ENCODE measurements around the gene VAV2.

DNA sequence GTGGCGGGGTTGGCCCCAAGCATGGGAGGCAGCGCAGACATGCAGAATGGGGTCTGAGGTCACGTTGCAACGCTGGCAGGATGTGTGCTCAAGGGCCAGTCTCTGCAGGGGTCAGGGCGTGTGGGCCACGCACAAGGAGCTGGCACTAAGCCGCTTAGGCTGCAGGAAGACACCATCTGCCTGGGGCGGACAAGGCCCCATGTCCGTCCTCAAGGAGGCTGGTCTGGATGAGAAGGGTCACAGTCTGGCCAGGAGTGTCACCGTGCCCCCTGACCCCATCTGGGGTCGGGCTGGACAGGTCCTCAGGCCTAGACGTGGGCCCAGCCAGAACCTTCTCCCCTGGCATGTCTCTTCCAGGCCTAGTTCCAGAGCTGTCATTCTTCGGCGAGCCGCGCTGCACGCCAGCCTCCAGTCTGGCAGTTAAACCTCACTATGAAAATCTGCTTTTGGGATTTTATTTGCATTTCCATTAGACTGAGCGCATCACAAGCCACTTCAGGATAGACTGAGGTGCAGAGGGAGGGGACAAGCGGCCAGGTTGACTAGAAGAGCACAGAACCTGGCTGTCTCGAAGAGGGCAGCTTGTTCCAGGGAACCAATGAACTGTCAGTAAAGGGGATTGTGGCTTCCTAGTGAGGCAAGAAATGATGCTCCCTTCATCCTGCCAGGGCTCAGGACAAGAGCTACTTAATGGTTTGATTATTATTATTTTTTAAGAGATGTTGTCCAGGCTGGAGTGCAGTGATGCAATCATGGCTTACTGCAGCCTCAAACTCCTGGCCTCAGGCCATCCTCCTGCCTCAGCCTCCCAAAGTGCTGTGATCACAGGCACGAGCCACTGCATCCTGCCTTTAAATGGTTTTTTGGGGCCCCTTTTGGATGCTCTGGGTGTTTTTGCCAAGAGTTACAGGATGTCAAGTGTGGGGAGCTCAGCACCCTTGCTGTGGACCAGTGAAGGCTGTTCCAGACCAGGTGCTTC lies 37.4 kb upstream of the VAV2 start:
- no peak for TF ChIP-seq POLR2A (IDR thresholded peaks at IDR 0.05)
- TF ChIP-seq, protein P1, sequence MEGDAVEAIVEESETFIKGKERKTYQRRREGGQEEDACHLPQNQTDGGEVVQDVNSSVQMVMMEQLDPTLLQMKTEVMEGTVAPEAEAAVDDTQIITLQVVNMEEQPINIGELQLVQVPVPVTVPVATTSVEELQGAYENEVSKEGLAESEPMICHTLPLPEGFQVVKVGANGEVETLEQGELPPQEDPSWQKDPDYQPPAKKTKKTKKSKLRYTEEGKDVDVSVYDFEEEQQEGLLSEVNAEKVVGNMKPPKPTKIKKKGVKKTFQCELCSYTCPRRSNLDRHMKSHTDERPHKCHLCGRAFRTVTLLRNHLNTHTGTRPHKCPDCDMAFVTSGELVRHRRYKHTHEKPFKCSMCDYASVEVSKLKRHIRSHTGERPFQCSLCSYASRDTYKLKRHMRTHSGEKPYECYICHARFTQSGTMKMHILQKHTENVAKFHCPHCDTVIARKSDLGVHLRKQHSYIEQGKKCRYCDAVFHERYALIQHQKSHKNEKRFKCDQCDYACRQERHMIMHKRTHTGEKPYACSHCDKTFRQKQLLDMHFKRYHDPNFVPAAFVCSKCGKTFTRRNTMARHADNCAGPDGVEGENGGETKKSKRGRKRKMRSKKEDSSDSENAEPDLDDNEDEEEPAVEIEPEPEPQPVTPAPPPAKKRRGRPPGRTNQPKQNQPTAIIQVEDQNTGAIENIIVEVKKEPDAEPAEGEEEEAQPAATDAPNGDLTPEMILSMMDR (IDR thresholded peaks at IDR 0.05), result no peak
- TF ChIP-seq POLR2AphosphoS5 (IDR thresholded peaks at IDR 0.05; ENCODE audit: insufficient read depth in 1 of 2, low read depth in 1 of 2), result no peak
